ENCODE data around the gene ALOX15B.
A peak's percentile ranks its signal among the peaks of the same experiment; 100 is the strongest.

Gene ALOX15B

DNA sequence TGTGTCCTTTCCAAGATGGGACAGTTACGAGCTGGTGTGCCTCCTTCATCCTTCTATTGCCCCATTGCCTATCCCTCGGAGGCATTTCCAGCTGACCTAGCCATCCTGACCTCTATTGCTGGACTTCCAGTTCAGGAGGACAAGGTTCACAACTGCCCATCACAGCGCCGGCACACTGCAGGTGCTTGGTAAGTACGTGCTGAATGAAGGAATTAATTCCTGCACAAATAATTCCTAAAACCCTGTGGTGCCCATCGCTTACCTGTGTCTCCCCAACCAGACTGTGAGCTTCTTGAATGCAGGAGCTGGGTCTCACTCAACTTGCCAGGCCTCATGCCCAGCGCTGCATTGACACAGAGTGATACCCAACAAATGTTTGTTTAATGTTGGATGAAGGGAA is 13.0 kb downstream of the ALOX15B start:
- H3K27ac ChIP-seq: no peak overlapping the region
- TF ChIP-seq, protein P1, sequence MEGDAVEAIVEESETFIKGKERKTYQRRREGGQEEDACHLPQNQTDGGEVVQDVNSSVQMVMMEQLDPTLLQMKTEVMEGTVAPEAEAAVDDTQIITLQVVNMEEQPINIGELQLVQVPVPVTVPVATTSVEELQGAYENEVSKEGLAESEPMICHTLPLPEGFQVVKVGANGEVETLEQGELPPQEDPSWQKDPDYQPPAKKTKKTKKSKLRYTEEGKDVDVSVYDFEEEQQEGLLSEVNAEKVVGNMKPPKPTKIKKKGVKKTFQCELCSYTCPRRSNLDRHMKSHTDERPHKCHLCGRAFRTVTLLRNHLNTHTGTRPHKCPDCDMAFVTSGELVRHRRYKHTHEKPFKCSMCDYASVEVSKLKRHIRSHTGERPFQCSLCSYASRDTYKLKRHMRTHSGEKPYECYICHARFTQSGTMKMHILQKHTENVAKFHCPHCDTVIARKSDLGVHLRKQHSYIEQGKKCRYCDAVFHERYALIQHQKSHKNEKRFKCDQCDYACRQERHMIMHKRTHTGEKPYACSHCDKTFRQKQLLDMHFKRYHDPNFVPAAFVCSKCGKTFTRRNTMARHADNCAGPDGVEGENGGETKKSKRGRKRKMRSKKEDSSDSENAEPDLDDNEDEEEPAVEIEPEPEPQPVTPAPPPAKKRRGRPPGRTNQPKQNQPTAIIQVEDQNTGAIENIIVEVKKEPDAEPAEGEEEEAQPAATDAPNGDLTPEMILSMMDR (IDR thresholded peaks at IDR 0.05): no peak
- no peak for DNase-seq (ENCODE audit: low spot score)
- no peak overlapping the region for H3K4me3 ChIP-seq

DNA sequence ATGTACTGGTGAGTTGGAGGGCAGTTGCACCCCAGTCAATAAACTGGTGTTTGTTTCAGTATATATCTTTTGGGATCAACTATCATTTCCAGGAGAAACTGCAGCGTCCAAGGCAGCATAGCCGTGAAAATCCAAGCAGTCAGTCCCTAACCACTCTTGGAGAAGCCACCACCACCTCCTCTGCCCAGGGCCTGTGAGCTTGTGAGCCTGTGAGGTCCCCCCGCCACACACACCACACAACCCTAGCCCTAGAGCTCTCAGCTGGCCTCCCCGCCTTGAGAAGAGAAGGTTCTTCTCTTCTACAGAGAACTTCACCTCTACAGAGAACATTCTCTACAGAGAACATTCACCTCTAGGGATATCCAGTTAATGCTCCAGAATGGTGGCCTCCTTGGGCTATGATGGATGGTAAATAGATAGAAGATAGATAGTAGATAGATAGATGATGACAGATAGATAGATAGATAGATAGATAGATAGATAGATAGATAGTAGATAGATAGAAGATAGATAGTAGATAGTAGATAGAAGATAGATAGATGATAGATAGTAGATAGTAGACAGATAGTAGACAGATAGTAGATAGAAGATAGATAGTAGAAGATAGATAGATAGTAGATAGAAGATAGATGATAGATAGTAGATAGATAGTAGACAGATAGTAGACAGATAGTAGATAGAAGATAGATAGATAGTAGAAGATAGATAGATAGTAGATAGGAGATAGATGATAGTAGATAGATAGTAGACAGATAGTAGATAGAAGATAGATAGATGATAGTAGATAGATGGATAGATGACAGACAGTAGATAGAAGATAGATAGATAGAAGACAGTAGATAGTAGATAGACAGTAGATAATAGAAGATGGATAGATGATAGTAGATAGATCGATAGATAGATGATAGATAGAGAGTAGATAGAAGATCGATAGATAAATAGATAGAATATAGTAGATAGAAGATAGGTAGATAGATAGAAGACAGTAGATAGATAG is 13.7 kb downstream of the ALOX15B start:
- DNase-seq (ENCODE audit: low spot score): no peak
- TF ChIP-seq, protein P1 (IDR thresholded peaks at IDR 0.05): no peak
- Histone ChIP-seq H3K27ac (no peak overlapping the region), H3K4me3 (no peak overlapping the region)

DNA sequence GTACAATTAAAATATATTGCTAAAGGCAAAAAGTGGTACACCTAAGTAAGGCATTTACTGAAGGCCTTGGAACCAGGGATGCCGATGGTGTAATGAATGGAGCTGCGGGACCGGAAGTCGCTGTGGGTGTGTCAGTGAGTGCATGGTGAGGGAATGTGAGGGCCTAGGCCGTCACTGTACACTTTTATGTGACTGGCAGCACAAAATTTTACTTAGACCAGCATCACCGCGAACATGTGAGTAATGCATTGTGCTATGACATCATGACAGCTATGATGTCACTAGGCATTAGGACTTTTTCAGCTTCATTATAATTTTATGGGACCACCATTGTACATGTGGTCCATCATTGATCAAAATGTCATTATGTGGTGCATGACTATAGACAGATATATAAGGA is 14.7 kb downstream of the ALOX15B start:
- TF ChIP-seq, protein P1 (IDR thresholded peaks at IDR 0.05): no peak
- DNase-seq (ENCODE audit: low spot score): no peak
- Histone ChIP-seq H3K27ac (no peak overlapping the region), H3K4me3 (no peak overlapping the region)

DNA sequence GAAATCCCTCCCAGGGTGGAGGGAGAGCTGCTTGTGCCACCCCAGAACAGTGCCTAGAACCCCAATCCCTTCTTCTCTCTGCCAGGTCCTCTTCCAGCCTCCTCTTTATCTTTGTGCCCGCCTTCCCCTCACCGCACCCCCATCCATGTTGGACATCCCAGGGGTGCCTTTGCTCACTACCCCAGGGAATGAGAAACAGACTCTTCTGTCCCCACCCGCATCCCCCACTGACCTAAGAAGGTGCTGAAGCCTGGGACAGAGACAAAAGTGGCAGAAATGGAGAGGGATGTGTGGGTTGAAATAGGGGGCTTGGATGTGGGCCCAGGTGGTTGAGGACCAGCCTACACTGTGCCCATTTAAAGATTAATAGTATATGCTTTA is 17.0 kb downstream of the ALOX15B start:
- no peak for DNase-seq (ENCODE audit: low spot score)
- TF ChIP-seq, protein P1 (IDR thresholded peaks at IDR 0.05): no peak
- Histone ChIP-seq H3K4me3 (no peak overlapping the region), H3K27ac (peak overlapping the region in 1 of 2 donors; percentile 58)

DNA sequence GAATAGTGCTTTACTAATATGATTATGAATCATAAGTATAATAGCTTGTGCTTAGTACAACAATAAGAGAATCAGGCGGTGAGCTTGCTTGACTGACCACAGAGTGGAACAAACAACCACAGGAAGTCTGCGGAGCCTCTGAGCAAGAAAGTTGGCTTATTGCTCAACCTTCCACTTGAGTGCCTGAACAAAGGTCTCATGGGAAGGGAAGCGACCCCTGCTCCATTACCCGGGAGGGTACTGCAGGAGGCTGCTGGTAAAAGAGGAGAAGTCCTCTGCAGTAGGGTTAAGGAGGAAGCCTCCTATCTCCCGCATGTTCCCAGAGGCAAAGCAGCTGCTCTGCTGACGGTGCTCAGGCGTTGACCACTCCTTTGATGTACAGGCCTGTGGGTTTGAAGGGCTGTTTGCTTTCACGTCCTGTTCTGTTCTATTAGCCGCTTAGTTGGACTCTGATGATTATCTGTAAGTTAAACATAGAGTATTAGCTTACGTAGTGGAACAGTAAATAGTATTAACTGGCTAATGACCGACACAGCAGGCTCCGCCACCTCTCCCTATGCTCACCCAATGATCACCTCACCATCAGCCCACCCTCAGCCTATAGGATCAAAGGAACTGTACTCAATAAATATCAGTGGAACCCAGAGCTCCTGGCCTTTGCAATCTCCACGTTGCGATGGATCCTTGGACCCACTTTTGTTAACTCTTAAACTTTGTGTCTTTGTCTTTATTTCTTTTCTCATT is 17.5 kb downstream of the ALOX15B start:
- TF ChIP-seq, protein P1 (IDR thresholded peaks at IDR 0.05): no peak
- Histone ChIP-seq H3K4me3 (no peak overlapping the region), H3K27ac (peak overlapping the region in 1 of 2 donors; percentile 58)
- peak; percentile 74 for DNase-seq (ENCODE audit: low spot score)

DNA sequence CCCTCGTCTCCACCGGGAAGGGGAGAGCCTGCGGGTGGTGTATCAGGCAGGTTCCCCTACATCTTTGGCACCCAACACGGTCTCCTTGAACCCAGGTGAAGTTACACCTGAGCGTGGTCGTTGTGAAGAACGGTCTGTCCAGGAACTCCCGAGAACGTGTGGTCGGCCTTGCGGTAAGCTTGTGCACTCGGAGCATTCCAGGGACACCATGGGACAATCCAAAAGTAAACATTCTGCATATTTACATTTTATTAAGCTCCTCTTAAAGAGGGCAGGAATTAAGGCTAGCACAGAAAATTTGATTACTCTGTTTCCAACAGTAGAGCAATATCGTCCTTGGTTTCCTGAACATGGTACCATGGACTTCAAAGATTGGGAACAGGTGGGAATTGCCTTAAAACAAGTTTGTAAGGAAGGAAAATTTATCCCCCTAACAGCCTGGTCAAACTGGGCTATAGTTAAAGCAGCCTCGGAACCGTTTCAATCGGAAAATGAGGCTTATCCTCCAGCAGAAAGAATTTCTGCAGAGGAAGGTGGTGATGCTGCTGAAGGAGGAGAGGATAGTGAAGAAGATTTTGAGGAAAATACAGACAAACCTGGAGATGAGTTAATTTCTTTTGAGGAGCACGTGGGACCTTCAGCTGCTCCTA is 18.2 kb downstream of the ALOX15B start:
- DNase-seq (ENCODE audit: low spot score): no peak
- no peak overlapping the region for H3K4me3 ChIP-seq

More for the DNA sequence above, 18.2 kb downstream of the ALOX15B start:
- TF ChIP-seq, protein P1 (IDR thresholded peaks at IDR 0.05): no peak
- H3K27ac ChIP-seq: no peak overlapping the region
